Colonic mucosa (tissue), 4 donors: ENCODE measurements around the gene PHF24. TPM values are rescaled to one million over a fixed set of nuclear protein-coding genes. Genes with fewer than 3 reads are reported as not detected.
"Not testable (repeated sequence)": the region's sequence is repeated elsewhere in the genome, so short reads cannot be mapped to it uniquely, and the experiment has no call there.

Experiments
- DNase-seq: peaks from one replicate; pipeline ENCODE4 v3.0.0-alpha.2; 2020
- H3K27ac ChIP-seq: fragments of 200-600 bp; one replicate; pipeline ENCODE4 v1.8.0; 2021
- H3K27me3 ChIP-seq: fragments of 200-600 bp; one replicate; pipeline ENCODE4 v1.8.0; 2021
- H3K36me3 ChIP-seq: fragments of 200-600 bp; one replicate; pipeline ENCODE4 v1.8.0; 2021
- H3K4me1 ChIP-seq: fragments of 200-600 bp; one replicate; pipeline ENCODE4 v1.8.0; 2021; ENCODE audit warnings: mild to moderate bottlenecking
- H3K4me3 ChIP-seq: fragments of 200-600 bp; one replicate; pipeline ENCODE4 v1.8.0; 2021
- H3K9ac ChIP-seq, 2 donors: one replicate each; pipeline ENCODE4 v1.7.0; 2013; ENCODE audit warnings: control low read depth in 2 of 2, low read depth in 2 of 2, low read length in 2 of 2
- H3K9me3 ChIP-seq: fragments of 200-600 bp; one replicate; pipeline ENCODE4 v1.8.0; 2021
- CTCF ChIP-seq: fragments of 200-600 bp; IDR thresholded peaks from one replicate; pipeline ENCODE4 v1.8.0; 2022; ENCODE audit warnings: antibody characterized with exemption, mild to moderate bottlenecking
- intact Hi-C: fragments of 100-400 bp; cut with DNase I; formaldehyde crosslinking; loops from one replicate; pipeline ENCODE4 v1.14.1; 2022
- total RNA-seq, 2 donors: library from RNA; stranded (reverse); fragmentation: NEBNext Ultra II Directional in 1 of 2; extraction: Animal tissue kit (Norgen Biotek cat#: 25700) in 1 of 2; gene quantifications; one replicate each; pipeline ENCODE4 v1.2.1, GENCODE V29; 2021
- donor health status: healthy.
- donor health status: DM: no; HTN: no; CAD: no.
- donor health status: DM: no; HTN: no; CAD: no.

The PHF24 gene
- total RNA-seq, 2 donors from 2014 or later, result 0.64 TPM; not detected in 1

- no peak overlapping the region for H3K4me3 ChIP-seq
- intact Hi-C loops, result no loop called here
- TF ChIP-seq CTCF, result no peak
- no peaks in the 10 kb centered on the region for H3K9me3 ChIP-seq
- H3K4me1 ChIP-seq, result no peaks in the 10 kb centered on the region
- no peak overlapping the region for H3K9ac ChIP-seq
- H3K27me3 ChIP-seq, result peaks cover 30% of the 10 kb centered on the region
- no peak overlapping the region for H3K27ac ChIP-seq
- no peak for DNase-seq
- no peaks in the 10 kb centered on the region for H3K36me3 ChIP-seq
These were observed 3.9 kb upstream of the PHF24 start for GRCh38 chr9:34954225-34954624.

DNA sequence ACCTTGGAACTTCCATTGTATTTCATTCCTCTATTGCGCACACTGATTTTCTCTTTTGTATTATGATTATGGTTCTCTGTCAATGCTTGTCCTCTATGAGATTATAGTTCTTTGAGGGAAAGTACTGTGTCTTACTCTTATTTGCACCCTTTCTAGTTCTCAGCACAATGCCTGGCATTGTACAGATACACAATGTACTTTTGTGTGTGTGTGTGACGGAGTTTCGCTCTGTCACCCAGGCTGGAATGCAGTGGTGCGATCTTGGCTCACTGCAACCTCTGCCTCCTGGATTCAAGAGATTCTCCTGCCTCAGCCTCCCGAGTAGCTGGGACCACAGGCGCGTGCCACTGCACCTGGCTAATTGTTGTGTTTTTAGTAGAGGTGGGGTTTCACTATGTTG is 2.0 kb upstream of the PHF24 start:
- H3K4me1 ChIP-seq, intact Hi-C loops, H3K27ac ChIP-seq, H3K9me3 ChIP-seq, H3K9ac ChIP-seq, H3K36me3 ChIP-seq, H3K4me3 ChIP-seq, DNase-seq: not testable (repeated sequence)
- peaks cover 34% of the 10 kb centered on the region for H3K27me3 ChIP-seq

GRCh38 chr9:34956648-34957047 is 1.4 kb upstream of the PHF24 start:
- H3K9ac ChIP-seq, result no peak overlapping the region
- peaks cover 34% of the 10 kb centered on the region for H3K27me3 ChIP-seq
- no peak for DNase-seq
- intact Hi-C loops, result no loop called here
- no peaks in the 10 kb centered on the region for H3K9me3 ChIP-seq
- H3K4me1 ChIP-seq, result no peaks in the 10 kb centered on the region
- TF ChIP-seq CTCF, result no peak
- H3K4me3 ChIP-seq, result no peak overlapping the region
- no peaks in the 10 kb centered on the region for H3K36me3 ChIP-seq
- no peak overlapping the region for H3K27ac ChIP-seq

DNA sequence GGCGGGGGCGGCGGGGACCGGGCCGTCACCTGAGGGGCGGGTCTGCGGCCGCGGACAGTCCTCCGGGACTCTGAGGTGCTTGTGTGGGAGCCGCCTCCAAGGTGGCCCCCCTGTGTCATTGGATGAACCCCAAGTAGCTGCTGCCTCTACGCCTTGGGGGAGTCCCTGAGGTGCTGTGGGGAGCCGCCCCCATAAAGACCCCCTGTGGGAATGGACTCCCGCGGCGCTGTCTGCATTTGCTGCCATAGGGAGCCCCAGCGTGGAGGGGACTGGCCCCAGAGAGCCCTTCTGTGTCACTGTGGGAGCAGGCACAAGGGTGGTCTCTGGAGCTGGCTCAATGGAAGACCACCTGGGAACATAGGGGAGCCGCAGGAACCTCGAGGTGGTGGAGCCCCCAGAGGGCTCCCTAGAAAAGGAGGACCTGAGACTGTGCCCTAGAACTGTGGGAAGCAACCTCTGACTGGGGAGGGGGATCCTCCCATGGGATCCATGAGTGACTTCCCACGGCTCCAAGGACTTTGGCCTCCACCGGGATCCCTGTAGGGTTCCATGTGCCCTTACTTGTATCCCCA is 412 bp downstream of the PHF24 start:
- Histone ChIP-seq H3K9ac (no peak overlapping the region), H3K9me3 (no peaks in the 10 kb centered on the region), H3K27me3 (peaks cover 34% of the 10 kb centered on the region), H3K36me3 (no peaks in the 10 kb centered on the region), H3K4me1 (no peaks in the 10 kb centered on the region), H3K27ac (no peak overlapping the region), H3K4me3 (no peak overlapping the region)
- DNase-seq, result no peak
- intact Hi-C loops, result no loop called here
- TF ChIP-seq CTCF, result no peak

- DNase-seq, result no peak
- Histone ChIP-seq H3K36me3 (no peaks in the 10 kb centered on the region), H3K9ac (no peak overlapping the region), H3K4me1 (no peaks in the 10 kb centered on the region), H3K9me3 (no peaks in the 10 kb centered on the region), H3K27me3 (peaks cover 34% of the 10 kb centered on the region), H3K27ac (no peak overlapping the region), H3K4me3 (no peak overlapping the region)
- no peak for TF ChIP-seq CTCF
- intact Hi-C loops, result no loop called here
These were observed 1.4 kb downstream of the PHF24 start for GRCh38 chr9:34959461-34959860.

DNA sequence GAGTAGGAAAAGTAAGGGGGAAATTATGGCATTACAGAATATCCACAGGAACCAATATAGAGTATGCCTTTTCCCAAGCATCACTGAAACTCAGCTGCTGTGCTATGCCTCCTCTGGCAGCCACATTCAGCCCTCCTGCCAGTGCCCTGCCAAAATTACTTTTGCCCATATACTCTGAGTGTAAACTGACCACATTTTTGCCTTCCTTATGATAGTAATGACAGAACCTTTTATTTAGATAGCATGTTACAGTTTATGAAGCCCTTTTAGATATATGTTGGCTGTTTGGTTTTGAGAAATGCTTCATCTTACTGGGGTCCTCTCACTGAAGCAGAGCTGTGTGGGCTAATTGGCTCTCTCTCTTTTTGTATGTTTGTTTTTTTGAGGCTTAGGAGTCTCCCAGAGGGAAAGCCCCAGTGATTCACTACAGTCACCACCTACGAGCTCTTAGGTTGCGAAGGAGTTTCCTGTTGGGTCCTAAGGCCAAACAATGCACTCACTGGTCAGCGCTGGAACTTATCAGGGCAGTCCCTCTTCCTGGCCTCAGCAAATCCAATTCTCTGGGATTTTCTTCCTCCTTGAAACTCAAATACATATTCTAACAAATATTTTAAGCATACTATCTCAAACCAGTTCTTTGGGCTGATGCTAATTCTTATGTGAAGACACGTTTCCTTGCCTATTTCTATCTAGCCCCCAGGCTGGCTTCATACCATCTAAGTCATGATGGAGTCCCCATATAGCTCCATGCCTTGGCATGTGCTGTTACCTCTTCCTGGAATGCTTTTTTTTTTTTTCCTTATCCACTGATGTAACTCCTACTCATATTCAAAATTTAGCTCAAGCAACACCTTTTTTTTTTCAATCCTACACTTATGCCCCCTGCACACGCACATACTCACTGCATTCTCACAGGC is 3.7 kb downstream of the PHF24 start:
- intact Hi-C loops, result no loop called here
- H3K27me3 ChIP-seq, result peaks cover 26% of the 10 kb centered on the region
- no peak for DNase-seq
- H3K4me1 ChIP-seq, result no peaks in the 10 kb centered on the region
- H3K9me3 ChIP-seq, result no peaks in the 10 kb centered on the region
- H3K36me3 ChIP-seq, result no peaks in the 10 kb centered on the region
- no peak overlapping the region for H3K9ac ChIP-seq
- H3K27ac ChIP-seq, result no peak overlapping the region
- no peak overlapping the region for H3K4me3 ChIP-seq
- TF ChIP-seq CTCF, result no peak
